Naive thymus-derived CD8-positive, alpha-beta T cell (primary cell): ENCODE measurements around the gene SPRN. TPM values are rescaled to one million over a fixed set of nuclear protein-coding genes. Genes with fewer than 3 reads are reported as not detected.
"Not testable (repeated sequence)": the region's sequence is repeated elsewhere in the genome, so short reads cannot be mapped to it uniquely, and the experiment has no call there.

Experiments
- ATAC-seq, 2 donors: fragments of 150-1000 bp; cut with Tn5 transposase in 1 of 2; sonication (Bioruptor Pico), chemical (Tn5 transposase) in 1 of 2; 1 replicate in 1 of 2; 2 replicates in 1 of 2; pipeline ENCODE4 v1.10.0; 2021; ENCODE audit warnings: mild to moderate bottlenecking in 2 of 2, moderate library complexity in 2 of 2
- POLR2A ChIA-PET: fragments of 350-600 bp; sonication (Branson Sonifier 250); formaldehyde crosslinking; loops from one replicate; lab custom pipeline; 2021; ENCODE audit warnings: antibody characterized with exemption; lab: Charles Lee
- DNase-seq, 10 donors: peaks; one replicate each; pipeline versions ENCODE4 v3.0.0 to v3.0.0-alpha.2; 2020 to 2022
- H3K27ac Mint-ChIP-seq, 10 donors: one replicate each; pipeline ENCODE4 v1.8.0; 2020 to 2022; ENCODE audit warnings: mild to moderate bottlenecking in 10 of 10, mixed read lengths in 10 of 10, moderate library complexity in 4 of 10, inconsistent platforms in 1 of 10
- H3K27me3 Mint-ChIP-seq, 5 donors: one replicate each; pipeline ENCODE4 v1.8.0; 2021 to 2022; ENCODE audit warnings: mixed read lengths in 5 of 5
- H3K36me3 Mint-ChIP-seq, 3 donors: one replicate each; pipeline ENCODE4 v1.8.0; 2020 to 2022; ENCODE audit warnings: mixed read lengths in 3 of 3, mild to moderate bottlenecking in 2 of 3, inconsistent platforms in 1 of 3
- H3K4me1 Mint-ChIP-seq, 4 donors: one replicate each; pipeline ENCODE4 v1.8.0; 2021 to 2022; ENCODE audit warnings: mixed read lengths in 4 of 4
- H3K4me3 Mint-ChIP-seq, 10 donors: one replicate each; pipeline ENCODE4 v1.8.0; 2020 to 2022; ENCODE audit warnings: mild to moderate bottlenecking in 10 of 10, mixed read lengths in 10 of 10, moderate library complexity in 6 of 10, inconsistent platforms in 1 of 10
- H3K9me3 Mint-ChIP-seq, 9 donors: one replicate each; pipeline ENCODE4 v1.8.0; 2020 to 2022; ENCODE audit warnings: mixed read lengths in 9 of 9, mild to moderate bottlenecking in 3 of 9, inconsistent platforms in 1 of 9, moderate library complexity in 1 of 9
- polyA plus RNA-seq, 3 donors: library from polyadenylated mRNA; unstranded; fragments of 300-500 nt; fragmentation: Illumina TruSeq; gene quantifications; one replicate each; pipeline ENCODE4 v1.2.3, GENCODE V29; 2021
- total RNA-seq, 8 experiments: library from RNA in 2 of 8; stranded (reverse) in 2 of 8; gene quantifications; one replicate each; pipeline ENCODE4 v1.2.3 and lab custom pipeline; 2021 to 2026

The SPRN gene
- total and polyA plus RNA-seq, 5 experiments from 2014 or later: 0.06 to 0.39 (median 0.28) TPM; not detected in 2

DNA sequence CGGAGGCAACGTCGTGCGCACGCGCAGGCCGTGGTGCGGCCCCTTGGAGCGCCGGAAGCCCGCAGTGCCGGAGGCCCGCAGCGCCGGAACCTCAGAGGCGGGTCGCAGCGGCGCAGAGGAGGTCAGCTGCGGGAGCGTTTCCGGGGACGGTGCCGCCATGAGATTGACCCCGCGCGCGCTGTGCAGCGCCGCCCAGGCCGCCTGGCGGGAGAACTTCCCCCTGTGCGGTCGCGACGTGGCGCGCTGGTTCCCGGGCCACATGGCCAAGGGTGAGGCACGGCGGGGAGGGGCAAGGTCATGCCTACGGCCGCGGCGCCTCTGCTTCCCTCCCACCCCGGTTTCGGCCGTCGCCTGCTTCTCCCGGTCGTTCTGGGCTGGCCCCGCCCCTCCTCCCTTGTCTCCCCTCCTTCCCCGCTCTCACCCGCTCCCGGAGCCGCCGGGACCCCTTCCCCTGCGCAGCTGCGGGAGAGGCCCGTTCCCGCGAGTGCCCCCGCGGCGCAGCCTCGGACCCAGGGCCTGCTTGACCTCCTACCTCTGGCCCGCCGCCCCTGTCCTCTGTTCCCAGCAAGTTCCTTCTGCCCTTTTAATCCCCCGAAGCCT, 30.3 kb downstream of the SPRN start, which contains the start of gene MTG1:
Gene MTG1 (plus strand): TSS at position 94 of the 600 bp plus-strand sequence. CDS start 64 bp downstream, at position 158.
- peak within 1 kb of the TSS; percentile 85 to 96 (median 92) for H3K27ac Mint-ChIP-seq
- POLR2A ChIA-PET: interaction anchor here (1.0 to 2.0 kb wide), 4 partner anchors 14 to 58 kb away, joined by 4 to 5 read pairs (median 4); partner anchors contain the start of genes CALY and ECHS1
- peaks cover 26 to 60% (median 44%) of the 10 kb centered on the region in 4 donors for H3K4me1 Mint-ChIP-seq
- ATAC-seq: peak; percentile 73 to 75
- no peaks in the 10 kb centered on the region for H3K9me3 Mint-ChIP-seq
- peak within 1 kb of the TSS; percentile 82 to 95 (median 92) for H3K4me3 Mint-ChIP-seq
- H3K36me3 Mint-ChIP-seq: peaks cover 0 to 32% (median 0%) of the 10 kb centered on the region in 3 donors
- DNase-seq: peak in 9 of 10 donors; percentile 84 to 94 (median 92)
- no peaks in the 10 kb centered on the region for H3K27me3 Mint-ChIP-seq

DNA sequence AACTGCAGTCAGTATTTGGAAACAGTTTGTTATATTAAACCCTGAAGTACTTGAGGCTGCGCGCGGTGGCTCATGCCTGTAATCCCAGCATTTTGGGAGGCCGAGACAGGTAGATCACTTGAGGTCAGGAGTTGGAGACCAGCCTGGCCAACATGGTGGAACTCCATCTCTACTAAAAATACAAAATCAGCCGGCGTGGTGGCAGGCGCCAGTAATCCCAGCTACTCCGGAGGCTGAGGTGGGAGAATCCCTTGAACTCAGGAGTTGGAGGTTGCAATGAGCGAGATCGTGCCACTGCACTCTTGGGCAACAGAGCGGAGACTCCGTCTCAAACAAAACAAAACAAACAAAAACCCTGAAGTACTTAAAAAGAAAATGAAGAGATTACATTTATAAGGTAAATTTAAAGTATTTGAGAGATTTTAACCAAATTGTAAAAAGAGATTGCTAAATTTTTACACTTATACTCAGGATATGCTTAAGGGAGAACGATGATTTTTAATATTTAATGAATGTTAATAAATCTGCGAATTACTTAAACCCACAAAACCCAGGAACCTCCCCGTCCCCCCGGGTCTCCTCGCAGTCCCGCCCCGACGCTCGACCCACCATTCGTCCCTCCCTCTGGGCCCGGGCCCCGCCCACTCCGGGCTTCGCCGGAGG, 30.9 kb downstream of the SPRN start:
- Mint-ChIP-seq H3K4me1 (peaks cover 30 to 66% (median 50%) of the 10 kb centered on the region in 4 donors), H3K4me3 (peak overlapping the region; percentile 76 to 95 (median 92)), H3K27me3 (no peaks in the 10 kb centered on the region), H3K9me3 (no peaks in the 10 kb centered on the region), H3K36me3 (peaks cover 0 to 27% (median 0%) of the 10 kb centered on the region in 3 donors), H3K27ac (peak overlapping the region in 9 of 10 donors; percentile 56 to 93 (median 80))
- DNase-seq (peak in 1 of 10 donors; percentile 98), ATAC-seq (no peak)
- POLR2A ChIA-PET: interaction anchor here (1.0 to 2.0 kb wide), 4 partner anchors 13 to 58 kb away, joined by 4 to 5 read pairs (median 4); partner anchors contain the start of genes CALY and ECHS1

DNA sequence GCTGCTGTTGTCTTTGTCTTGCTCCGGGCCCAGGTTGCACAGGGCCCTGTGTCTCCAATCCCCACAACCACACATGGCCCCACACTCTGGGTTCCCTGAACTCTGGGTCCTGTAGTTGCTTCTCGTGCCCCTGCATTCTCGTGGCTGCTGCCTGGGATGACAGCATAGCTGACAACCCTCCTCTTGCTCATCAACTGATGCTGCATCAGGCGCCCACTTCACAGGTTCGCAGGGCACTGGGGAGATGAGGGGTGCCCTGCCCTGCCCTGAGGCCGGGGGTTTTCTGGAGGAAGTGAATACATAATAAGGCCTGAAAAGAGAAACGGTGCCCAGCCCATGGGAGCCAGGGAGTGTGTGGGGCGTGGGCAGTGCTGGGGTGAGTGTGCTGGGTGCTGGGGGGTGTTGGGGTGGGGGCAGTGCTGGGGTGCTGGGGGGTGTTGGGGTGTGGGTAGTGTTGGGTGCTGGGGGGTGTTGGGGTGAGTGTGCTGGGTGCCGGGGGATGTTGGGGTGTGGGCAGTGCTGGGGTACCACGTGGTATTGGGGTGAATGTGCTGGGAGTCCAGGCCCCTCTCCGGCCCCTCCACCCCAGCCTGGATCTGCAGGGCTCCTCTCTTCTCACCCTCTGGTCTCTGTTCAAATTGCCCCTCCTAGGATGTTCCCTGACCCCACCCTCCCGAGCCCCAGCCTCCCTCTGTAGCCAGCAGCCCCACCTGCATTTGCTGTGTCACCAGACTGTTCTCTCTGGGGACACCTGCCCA, 32.5 kb downstream of the SPRN start:
- Mint-ChIP-seq H3K9me3 (no peaks in the 10 kb centered on the region), H3K27ac (peak overlapping the region in 9 of 10 donors; percentile 41 to 98 (median 86)), H3K4me3 (peak overlapping the region in 3 of 10 donors; percentile 19 to 60 (median 36)), H3K36me3 (peaks cover 0 to 11% (median 0%) of the 10 kb centered on the region in 3 donors), H3K27me3 (no peaks in the 10 kb centered on the region), H3K4me1 (peaks cover 25 to 67% (median 51%) of the 10 kb centered on the region in 4 donors)
- DNase-seq (no peak), ATAC-seq (no peak)
- POLR2A ChIA-PET: interaction anchor here (0.9 to 4.9 kb wide), 4 partner anchors 13 to 63 kb away, joined by 3 to 58 read pairs (median 14); partner anchors contain the start of genes CALY, ECHS1 and PAOX

DNA sequence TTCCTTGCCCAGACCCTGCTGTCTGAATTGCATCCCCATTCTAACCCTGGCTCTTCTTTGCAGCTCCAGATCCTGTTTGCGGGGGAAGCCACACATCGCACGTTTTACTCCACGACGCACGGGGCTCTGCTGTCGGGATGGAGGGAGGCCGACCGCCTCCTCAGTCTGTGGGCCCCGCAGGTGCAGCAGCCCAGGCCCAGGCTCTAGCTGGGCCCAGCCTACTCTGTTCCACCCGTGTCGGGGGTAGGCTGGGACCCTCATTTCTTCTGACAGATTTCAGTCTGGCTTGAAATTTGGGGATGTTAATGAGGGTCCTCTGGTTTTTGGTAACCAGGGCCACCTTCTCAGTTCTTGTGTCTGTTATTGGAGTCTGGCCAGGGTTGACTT, 33.2 kb downstream of the SPRN start:
- peaks cover 24 to 67% (median 50%) of the 10 kb centered on the region in 4 donors for H3K4me1 Mint-ChIP-seq
- peaks cover 0 to 4% (median 0%) of the 10 kb centered on the region in 3 donors for H3K36me3 Mint-ChIP-seq
- DNase-seq: no peak
- peak overlapping the region in 8 of 10 donors; percentile 20 to 89 (median 43) for H3K4me3 Mint-ChIP-seq
- H3K9me3 Mint-ChIP-seq: no peaks in the 10 kb centered on the region
- POLR2A ChIA-PET: interaction anchor here (0.8 to 4.9 kb wide), 5 partner anchors 12 to 62 kb away, joined by 3 to 58 read pairs (median 14); partner anchors contain the start of genes CALY, ECHS1 and PAOX
- ATAC-seq: no peak
- no peaks in the 10 kb centered on the region for H3K27me3 Mint-ChIP-seq
- H3K27ac Mint-ChIP-seq: peak overlapping the region in 9 of 10 donors; percentile 80 to 98 (median 88)

DNA sequence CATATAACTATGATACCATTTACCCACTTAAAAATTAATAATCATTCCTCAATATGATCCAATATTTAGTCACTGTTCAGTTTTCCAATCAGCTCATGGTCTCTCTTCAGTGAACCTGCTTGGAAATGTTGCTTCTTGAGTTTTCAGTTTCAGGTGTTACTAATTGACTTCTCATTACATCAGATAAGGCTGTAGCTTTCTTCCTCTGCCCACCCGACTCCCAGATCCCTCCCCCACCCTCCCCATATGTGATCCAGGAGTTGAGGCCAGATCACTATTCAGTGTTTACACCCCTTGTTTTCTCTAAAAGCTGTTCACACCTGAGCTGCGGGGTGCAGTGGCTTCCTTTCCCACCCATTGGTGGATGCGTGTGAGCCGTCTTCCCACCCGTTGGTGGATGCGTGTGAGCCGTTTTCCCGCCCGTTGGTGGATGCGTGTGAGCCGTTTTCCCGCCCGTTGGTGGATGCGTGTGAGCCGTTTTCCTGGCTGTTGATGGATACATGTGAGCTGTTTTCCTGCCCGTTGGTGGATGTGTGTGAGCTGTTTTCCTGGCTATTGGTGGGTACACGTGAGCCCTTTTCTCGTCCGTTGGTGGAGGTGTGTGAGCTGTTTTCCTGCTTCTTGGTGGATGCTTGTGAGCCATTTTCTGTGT, 33.7 kb downstream of the SPRN start:
- POLR2A ChIA-PET: interaction anchor here (0.8 to 4.9 kb wide), 9 partner anchors 12 to 127 kb away, joined by 3 to 58 read pairs (median 7); partner anchors contain the start of genes CALY, ECHS1, FUOM and PAOX
- Mint-ChIP-seq H3K9me3 (no peaks in the 10 kb centered on the region), H3K27ac (peak overlapping the region; percentile 88 to 99 (median 96)), H3K27me3 (no peaks in the 10 kb centered on the region), H3K36me3 (peaks cover 0 to 3% (median 0%) of the 10 kb centered on the region in 3 donors), H3K4me3 (peak overlapping the region in 7 of 10 donors; percentile 22 to 94 (median 88)), H3K4me1 (peaks cover 24 to 64% (median 46%) of the 10 kb centered on the region in 4 donors)
- no peak for ATAC-seq
- DNase-seq: no peak

DNA sequence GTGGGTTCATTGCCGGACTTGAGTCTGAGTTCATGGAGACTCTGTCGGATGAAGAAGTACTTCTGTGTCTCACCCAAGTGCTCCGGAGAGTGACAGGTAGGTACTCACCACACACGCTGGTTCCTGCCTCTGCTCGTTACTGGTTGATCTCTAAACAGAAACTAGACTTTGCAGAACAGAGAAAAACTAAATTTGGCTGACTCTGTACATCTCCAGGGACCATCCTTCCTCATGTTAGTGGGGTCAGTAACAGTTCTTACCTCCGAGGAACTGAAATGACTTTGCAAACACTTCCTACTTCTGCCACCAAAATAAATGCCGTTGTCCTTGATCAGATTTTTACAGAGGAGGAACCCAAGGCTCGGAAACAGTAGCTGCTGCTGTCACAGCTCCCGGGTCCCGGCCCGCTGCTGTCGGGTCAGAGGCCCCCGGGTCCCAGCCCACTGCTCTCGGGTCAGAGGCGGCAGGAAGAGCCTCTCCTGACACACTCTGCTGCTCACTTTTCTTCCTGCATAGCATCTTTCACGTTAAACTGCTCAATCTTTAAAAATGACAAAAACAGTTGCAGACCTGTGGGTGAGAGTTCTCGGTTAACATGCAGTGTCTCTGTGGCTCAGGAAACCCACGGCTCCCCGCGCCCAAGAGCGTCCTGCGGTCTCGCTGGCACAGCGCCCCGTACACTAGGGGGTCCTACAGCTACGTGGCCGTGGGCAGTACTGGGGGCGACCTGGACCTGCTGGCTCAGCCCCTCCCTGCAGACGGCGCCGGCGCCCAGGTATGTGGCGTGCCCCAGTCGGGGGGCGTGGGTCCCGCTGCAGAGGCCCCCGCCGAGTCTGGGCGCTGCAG, 35.2 kb downstream of the SPRN start:
- Mint-ChIP-seq H3K27me3 (no peaks in the 10 kb centered on the region), H3K9me3 (no peaks in the 10 kb centered on the region), H3K36me3 (peaks cover 0 to 3% (median 2%) of the 10 kb centered on the region in 3 donors), H3K27ac (peak overlapping the region; percentile 93 to 99 (median 96)), H3K4me1 (peaks cover 16 to 53% (median 34%) of the 10 kb centered on the region in 4 donors), H3K4me3 (peak overlapping the region; percentile 73 to 94 (median 87))
- POLR2A ChIA-PET: interaction anchor here (0.8 to 4.9 kb wide), 6 partner anchors 10 to 60 kb away, joined by 3 to 58 read pairs (median 12); partner anchors contain the start of genes CALY, ECHS1, FUOM and PAOX
- DNase-seq (peak in 5 of 10 donors; percentile 28 to 59 (median 55)), ATAC-seq (peak; percentile 54 to 63)

DNA sequence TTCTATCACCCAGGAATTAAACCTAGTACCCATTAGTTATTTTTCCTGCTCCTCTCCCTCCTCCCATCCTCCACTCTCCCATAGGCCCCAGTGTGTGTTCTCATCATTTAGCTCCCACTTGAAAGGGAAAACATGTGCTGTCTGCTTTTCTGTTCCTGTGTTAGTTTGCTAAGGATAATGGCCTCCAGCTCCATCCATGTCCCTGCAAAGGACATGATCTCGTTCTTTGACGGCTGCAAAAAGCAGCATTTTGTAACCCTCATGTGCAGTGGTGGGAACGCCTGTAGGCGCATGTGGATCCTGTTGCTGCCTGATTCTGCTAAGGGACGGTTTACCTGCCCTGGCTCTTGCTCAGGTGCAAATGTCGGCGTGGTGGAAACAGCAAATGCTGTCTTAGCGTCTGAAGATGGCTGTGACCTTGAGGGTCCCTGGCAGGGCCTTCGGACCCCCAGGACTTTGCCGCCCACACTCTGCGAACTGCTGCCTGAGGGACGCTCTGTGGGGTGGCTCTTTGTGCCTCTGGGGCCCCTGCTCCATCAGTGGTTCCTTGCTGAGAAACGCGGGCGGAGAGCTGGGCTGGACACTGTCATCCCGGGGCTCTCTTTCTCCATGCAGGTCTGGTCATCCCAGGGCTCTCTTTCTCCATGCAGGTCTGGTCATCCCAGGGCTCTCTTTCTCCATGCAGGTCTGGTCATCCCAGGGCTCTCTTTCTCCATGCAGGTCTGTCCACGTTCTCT, 36.0 kb downstream of the SPRN start:
- H3K4me1 Mint-ChIP-seq: peaks cover 16 to 48% (median 33%) of the 10 kb centered on the region in 4 donors
- no peaks in the 10 kb centered on the region for H3K9me3 Mint-ChIP-seq
- no peaks in the 10 kb centered on the region for H3K27me3 Mint-ChIP-seq
- ATAC-seq: no peak
- no peak for DNase-seq
- peaks cover 0 to 3% (median 2%) of the 10 kb centered on the region in 3 donors for H3K36me3 Mint-ChIP-seq
- POLR2A ChIA-PET: interaction anchor here (0.8 to 4.9 kb wide), 6 partner anchors 9 to 52 kb away, joined by 3 to 58 read pairs (median 9); partner anchors contain the start of genes CALY, ECHS1, FUOM and PAOX
- H3K27ac Mint-ChIP-seq: peak overlapping the region; percentile 93 to 99 (median 96)
- H3K4me3 Mint-ChIP-seq: peak overlapping the region; percentile 73 to 94 (median 87)

DNA sequence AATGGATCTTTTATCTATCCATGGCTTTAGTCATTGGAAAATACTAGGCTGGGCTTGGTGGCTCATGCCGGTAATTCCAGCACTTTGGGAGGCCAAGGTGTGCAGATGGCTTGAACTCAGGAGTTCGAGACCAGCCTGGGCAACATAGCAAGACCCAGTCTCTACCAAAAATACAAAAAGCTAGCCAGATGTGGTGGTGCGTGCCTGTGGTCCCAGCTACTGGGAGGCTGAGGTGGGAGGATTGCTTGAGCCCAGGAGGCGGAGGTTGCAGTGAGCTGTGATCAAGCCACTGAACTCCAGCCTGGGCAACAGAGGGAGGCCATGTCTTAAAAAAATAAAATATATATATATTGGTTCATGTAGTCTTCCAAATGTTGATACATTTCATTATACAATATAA, 37.5 kb downstream of the SPRN start:
- DNase-seq, H3K9me3 Mint-ChIP-seq, H3K36me3 Mint-ChIP-seq, H3K4me3 Mint-ChIP-seq, H3K27ac Mint-ChIP-seq, H3K27me3 Mint-ChIP-seq, ATAC-seq: not testable (repeated sequence)
- POLR2A ChIA-PET: interaction anchor here (4.9 kb wide), 1 partner anchor 8 kb away, joined by 58 read pairs; the partner anchor contains the start of gene PAOX
- H3K4me1 Mint-ChIP-seq: peaks cover 16 to 39% (median 32%) of the 10 kb centered on the region in 4 donors

DNA sequence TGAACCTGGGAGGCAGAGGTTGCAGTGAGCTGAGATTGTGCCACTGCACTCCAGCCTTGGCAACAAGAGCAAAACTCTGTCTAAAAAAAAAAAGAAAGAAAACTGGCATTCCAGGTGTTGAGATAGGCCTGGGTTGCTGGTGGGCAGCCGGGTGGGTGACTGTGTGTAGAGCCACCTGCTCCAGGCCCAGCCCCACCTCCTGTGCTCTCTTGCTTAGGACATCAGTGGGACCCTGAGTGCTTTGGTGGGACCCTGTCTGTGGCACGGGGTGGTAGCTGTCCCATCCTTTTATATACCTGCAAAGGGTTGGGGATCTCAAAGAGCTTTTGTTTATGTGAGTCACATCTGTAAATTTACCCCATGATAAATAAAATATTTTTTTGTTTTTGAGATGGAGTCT, 39.2 kb downstream of the SPRN start:
- Mint-ChIP-seq H3K27me3 (no peaks in the 10 kb centered on the region), H3K27ac (no peak overlapping the region), H3K9me3 (no peaks in the 10 kb centered on the region), H3K36me3 (peaks cover 0 to 9% (median 5%) of the 10 kb centered on the region in 3 donors), H3K4me3 (no peak overlapping the region), H3K4me1 (peaks cover 9 to 39% (median 24%) of the 10 kb centered on the region in 4 donors)
- DNase-seq: no peak
- ATAC-seq: no peak
- POLR2A ChIA-PET: no interaction called here

DNA sequence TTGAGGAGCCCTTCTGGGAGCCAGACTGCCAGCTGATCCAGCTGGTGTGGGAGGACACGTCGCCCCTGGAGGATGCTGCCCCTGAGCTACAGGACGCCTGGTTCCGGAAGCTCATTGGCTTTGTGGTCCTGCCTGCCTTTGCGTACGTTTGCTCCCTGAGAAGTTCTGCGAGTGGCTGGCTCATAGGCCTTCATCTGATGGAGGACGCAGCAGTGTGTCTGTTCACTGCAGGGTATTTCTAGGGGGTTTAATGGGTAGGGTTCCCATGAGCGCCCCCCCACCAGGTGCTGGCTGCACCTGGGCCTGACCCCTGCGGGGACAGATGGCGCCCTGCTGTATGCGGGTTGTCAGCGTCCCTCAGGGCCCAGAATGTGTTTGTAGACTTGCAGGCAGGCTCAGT, 40.4 kb downstream of the SPRN start:
- no peak overlapping the region for H3K4me3 Mint-ChIP-seq
- no peak for ATAC-seq

More for the DNA sequence above, 40.4 kb downstream of the SPRN start:
- H3K36me3 Mint-ChIP-seq: peaks cover 0 to 9% (median 5%) of the 10 kb centered on the region in 3 donors
- no peaks in the 10 kb centered on the region for H3K9me3 Mint-ChIP-seq
- no peak for DNase-seq
- H3K4me1 Mint-ChIP-seq: peaks cover 4 to 37% (median 16%) of the 10 kb centered on the region in 4 donors
- POLR2A ChIA-PET: no interaction called here
- no peaks in the 10 kb centered on the region for H3K27me3 Mint-ChIP-seq
- no peak overlapping the region for H3K27ac Mint-ChIP-seq
